CD14-positive monocyte (primary cell): ENCODE results near the gene PWP2. TPM values are rescaled to one million over a fixed set of nuclear protein-coding genes. Genes with fewer than 3 reads are reported as not detected.

ENCODE experiments used
- DNase-seq, 3 donors: peaks; one replicate each; pipeline ENCODE4 v3.0.0-alpha.2; 2011 to 2022
- H2AFZ ChIP-seq: 2 replicates; pipeline ENCODE4 v1.6.0; 2012; ENCODE audit warnings: mild to moderate bottlenecking, low read depth, low read length, inconsistent platforms; ENCODE audit not compliant: insufficient read depth, poor library complexity, severe bottlenecking
- H3K27ac ChIP-seq, 2 donors: 1 replicate in 1 of 2; 2 replicates in 1 of 2; pipeline ENCODE4 v1.5.1; 2012 to 2013; ENCODE audit warnings: low read length in 2 of 2, control low read depth in 1 of 2, inconsistent platforms in 1 of 2, low read depth in 1 of 2, mild to moderate bottlenecking in 1 of 2
- H3K27me3 ChIP-seq, 2 donors: one replicate each; pipeline versions ENCODE4 v1.6.0 to v1.6.1; 2011 to 2013; ENCODE audit warnings: low read length in 2 of 2; ENCODE audit not compliant: control insufficient read depth in 2 of 2, insufficient read depth in 2 of 2
- H3K36me3 ChIP-seq, 2 donors: replicated peaks in 1 of 2; 1 replicate in 1 of 2; 2 replicates in 1 of 2; pipeline versions ENCODE4 v1.5.1 to v1.6.1; 2012 to 2013; ENCODE audit warnings: low read length in 2 of 2, control low read depth in 1 of 2, inconsistent platforms in 1 of 2, mild to moderate bottlenecking in 1 of 2; ENCODE audit not compliant: insufficient read depth in 2 of 2, control insufficient read depth in 1 of 2
- H3K4me1 ChIP-seq, 2 donors: 1 replicate in 1 of 2; 2 replicates in 1 of 2; pipeline versions ENCODE4 v1.5.1 to v1.6.1; 2012 to 2013; ENCODE audit warnings: low read length in 2 of 2, control low read depth in 1 of 2, inconsistent platforms in 1 of 2, mild to moderate bottlenecking in 1 of 2, moderate library complexity in 1 of 2; ENCODE audit not compliant: insufficient read depth in 2 of 2, control insufficient read depth in 1 of 2
- H3K4me2 ChIP-seq: replicated peaks from 2 replicates; pipeline ENCODE3; 2012; ENCODE audit warnings: low read length, moderate library complexity, mild to moderate bottlenecking; ENCODE audit not compliant: poor library complexity, severe bottlenecking; ENCODE audit errors: extremely low read depth
- H3K4me3 ChIP-seq, 3 experiments: fragments of 200-600 bp in 1 of 3; sonication (generic) in 1 of 3; replicated peaks in 1 of 3; 1 replicate in 2 of 3; 2 replicates in 1 of 3; pipeline ENCODE4 v1.5.1; 2011 to 2013; ENCODE audit warnings: low read length in 3 of 3, mild to moderate bottlenecking in 3 of 3, control low read depth in 2 of 3, low read depth in 2 of 3, inconsistent platforms in 1 of 3, moderate library complexity in 1 of 3
- H3K79me2 ChIP-seq: 2 replicates; pipeline ENCODE4 v1.6.0; 2012; ENCODE audit warnings: mild to moderate bottlenecking, control low read depth, inconsistent platforms, low read length, moderate library complexity; ENCODE audit not compliant: insufficient read depth
- H3K9ac ChIP-seq: 2 replicates; pipeline ENCODE4 v1.6.0; 2017; ENCODE audit warnings: low read length, mild to moderate bottlenecking; ENCODE audit not compliant: insufficient read depth, poor library complexity, severe bottlenecking
- H3K9me3 ChIP-seq, 2 donors: replicated peaks in 1 of 2; 1 replicate in 1 of 2; 2 replicates in 1 of 2; pipeline versions ENCODE4 v1.5.1 to v1.6.1; 2012 to 2013; ENCODE audit warnings: low read length in 2 of 2, control low read depth in 1 of 2; ENCODE audit not compliant: control insufficient read depth in 1 of 2, insufficient read depth in 1 of 2
- H4K20me1 ChIP-seq: 2 replicates; pipeline ENCODE4 v1.6.0; 2012; ENCODE audit warnings: mild to moderate bottlenecking, low read length, control low read depth, moderate library complexity; ENCODE audit not compliant: insufficient read depth
- H3K27ac Mint-ChIP-seq, 7 donors: one replicate each; pipeline ENCODE4 v1.8.0; 2020; ENCODE audit warnings: mild to moderate bottlenecking in 7 of 7, mixed read lengths in 7 of 7, moderate library complexity in 6 of 7, inconsistent platforms in 2 of 7
- H3K27me3 Mint-ChIP-seq, 3 donors: one replicate each; pipeline ENCODE4 v1.8.0; 2021 to 2022; ENCODE audit warnings: low read depth in 3 of 3, mild to moderate bottlenecking in 3 of 3, mixed read lengths in 3 of 3, moderate library complexity in 3 of 3, inconsistent platforms in 1 of 3
- H3K36me3 Mint-ChIP-seq, 2 donors: one replicate each; pipeline ENCODE4 v1.8.0; 2020; ENCODE audit warnings: mixed read lengths in 2 of 2, inconsistent platforms in 1 of 2, mild to moderate bottlenecking in 1 of 2
- H3K4me1 Mint-ChIP-seq: one replicate; pipeline ENCODE4 v1.8.0; 2020; ENCODE audit warnings: mild to moderate bottlenecking, mixed read lengths
- H3K4me3 Mint-ChIP-seq, 2 donors: one replicate each; pipeline ENCODE4 v1.8.0; 2020; ENCODE audit warnings: mild to moderate bottlenecking in 2 of 2, mixed read lengths in 2 of 2, moderate library complexity in 1 of 2
- H3K9me3 Mint-ChIP-seq, 7 donors: one replicate each; pipeline ENCODE4 v1.8.0; 2020 to 2022; ENCODE audit warnings: mixed read lengths in 7 of 7, mild to moderate bottlenecking in 6 of 7, moderate library complexity in 6 of 7, inconsistent platforms in 2 of 7
- WGBS: methylation state at CpG from one replicate; pipeline ENCODE4 v1.1.5; 2013; ENCODE audit warnings: missing lambda C conversion rate; ENCODE audit not compliant: insufficient coverage; 5-methylcytosine and 5-hydroxymethylcytosine counted together
- intact Hi-C, 2 donors: fragments of 100-400 bp; cut with micrococcal nuclease; formaldehyde crosslinking; loops; one replicate each; pipeline versions ENCODE4 v1.15.0 to v1.15.1; 2023
- polyA plus RNA-seq, 3 donors: library from polyadenylated mRNA; depleted of rRNA in 1 of 3; unstranded in 2 of 3; stranded (reverse) in 1 of 3; fragments of 300-500 nt in 2 of 3; fragments of >200 nt in 1 of 3; fragmentation: Illumina TruSeq in 2 of 3; gene quantifications; 1 replicate in 2 of 3; 2 replicates in 1 of 3; pipeline ENCODE4 v1.2.3, GENCODE V29; 2012 to 2021
- TF ChIP-seq, protein P1 (sequence below): fragments of 200-600 bp; IDR thresholded peaks from one replicate; pipeline ENCODE4 v1.8.0; 2022; ENCODE audit warnings: antibody characterized with exemption, mild to moderate bottlenecking

PWP2 gene
- polyA plus RNA-seq, 3 donors, result 2.1 to 4.4 (median 4.4) TPM

DNA sequence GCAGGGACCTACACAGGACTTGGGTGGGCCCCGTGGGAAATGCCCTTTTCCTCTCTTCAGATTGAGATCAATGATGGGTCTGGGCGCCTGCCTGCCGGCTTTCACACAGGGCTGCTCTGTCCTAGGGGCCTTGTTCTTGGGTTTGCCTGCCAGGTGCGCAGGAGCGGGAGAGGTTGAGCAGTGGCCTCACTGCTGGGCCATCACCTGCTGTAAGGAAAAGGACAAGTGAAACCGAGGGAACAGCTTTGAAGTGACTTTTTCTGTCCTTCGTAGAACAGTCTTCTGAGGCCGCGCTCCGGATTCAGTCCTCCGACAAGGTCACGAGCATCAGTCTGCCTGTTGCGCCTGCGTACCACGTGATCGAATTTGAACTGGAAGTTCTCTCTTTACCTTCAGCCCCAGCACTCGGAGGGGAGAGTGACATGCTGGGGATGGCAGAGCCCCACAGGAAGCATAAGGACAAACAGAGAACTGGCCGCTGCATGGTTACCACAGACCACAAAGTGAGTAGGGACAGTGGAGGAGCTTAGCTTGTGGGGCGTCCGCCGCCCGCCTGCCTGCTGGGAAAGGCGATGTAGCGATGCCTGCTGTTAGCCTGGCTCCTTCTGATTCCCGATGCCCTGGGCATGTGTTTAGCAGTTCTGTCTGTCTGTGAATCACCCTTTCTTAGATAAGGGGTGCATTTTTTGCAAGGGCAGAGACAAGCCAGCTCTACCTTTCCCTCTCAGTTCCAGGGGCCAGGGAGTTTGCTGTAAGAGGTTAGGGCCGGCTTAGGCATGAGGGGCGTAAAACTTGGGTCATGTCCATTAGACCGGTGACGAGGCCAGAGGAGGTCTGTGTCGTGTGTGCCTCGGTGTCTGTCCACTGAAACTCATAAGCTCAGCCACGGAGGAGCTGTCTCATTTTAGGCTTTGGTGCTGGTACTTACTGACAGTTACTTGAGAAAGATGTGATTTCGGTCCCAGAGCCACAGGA is 19.5 kb upstream of the PWP2 start:
- H3K9me3 ChIP-seq, result no peaks in the 10 kb centered on the region
- H3K9ac ChIP-seq, result no peak overlapping the region
- Mint-ChIP-seq H3K27me3 (peaks cover 0 to 2% (median 0%) of the 10 kb centered on the region in 3 donors), H3K4me1 (peaks cover 31% of the 10 kb centered on the region), H3K4me3 (peak overlapping the region; percentile 50 to 74), H3K9me3 (no peaks in the 10 kb centered on the region), H3K27ac (peak overlapping the region; percentile 9 to 90 (median 79)), H3K36me3 (peaks cover 83 to 98% of the 10 kb centered on the region in 2 donors)
- H2AFZ ChIP-seq, result no peak overlapping the region
- no peaks in the 10 kb centered on the region for H3K27me3 ChIP-seq
- H3K27ac ChIP-seq, result peak overlapping the region; percentile 29 to 54
- peaks cover 65% of the 10 kb centered on the region for H4K20me1 ChIP-seq
- peak; percentile 39 to 69 (median 44) for DNase-seq
- H3K4me1 ChIP-seq, result peaks cover 25 to 29% of the 10 kb centered on the region in 2 donors
- TF ChIP-seq, protein P1, sequence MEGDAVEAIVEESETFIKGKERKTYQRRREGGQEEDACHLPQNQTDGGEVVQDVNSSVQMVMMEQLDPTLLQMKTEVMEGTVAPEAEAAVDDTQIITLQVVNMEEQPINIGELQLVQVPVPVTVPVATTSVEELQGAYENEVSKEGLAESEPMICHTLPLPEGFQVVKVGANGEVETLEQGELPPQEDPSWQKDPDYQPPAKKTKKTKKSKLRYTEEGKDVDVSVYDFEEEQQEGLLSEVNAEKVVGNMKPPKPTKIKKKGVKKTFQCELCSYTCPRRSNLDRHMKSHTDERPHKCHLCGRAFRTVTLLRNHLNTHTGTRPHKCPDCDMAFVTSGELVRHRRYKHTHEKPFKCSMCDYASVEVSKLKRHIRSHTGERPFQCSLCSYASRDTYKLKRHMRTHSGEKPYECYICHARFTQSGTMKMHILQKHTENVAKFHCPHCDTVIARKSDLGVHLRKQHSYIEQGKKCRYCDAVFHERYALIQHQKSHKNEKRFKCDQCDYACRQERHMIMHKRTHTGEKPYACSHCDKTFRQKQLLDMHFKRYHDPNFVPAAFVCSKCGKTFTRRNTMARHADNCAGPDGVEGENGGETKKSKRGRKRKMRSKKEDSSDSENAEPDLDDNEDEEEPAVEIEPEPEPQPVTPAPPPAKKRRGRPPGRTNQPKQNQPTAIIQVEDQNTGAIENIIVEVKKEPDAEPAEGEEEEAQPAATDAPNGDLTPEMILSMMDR, result no peak
- H3K4me3 ChIP-seq, result no peak overlapping the region
- no peak overlapping the region for H3K4me2 ChIP-seq
- H3K36me3 ChIP-seq, result peaks cover 75 to 90% of the 10 kb centered on the region in 2 donors
- H3K79me2 ChIP-seq, result peaks cover 5% of the 10 kb centered on the region
- intact Hi-C loops, result no loop called here
- WGBS, result 53% methylated on average over 21 of the region's 33 CpGs

DNA sequence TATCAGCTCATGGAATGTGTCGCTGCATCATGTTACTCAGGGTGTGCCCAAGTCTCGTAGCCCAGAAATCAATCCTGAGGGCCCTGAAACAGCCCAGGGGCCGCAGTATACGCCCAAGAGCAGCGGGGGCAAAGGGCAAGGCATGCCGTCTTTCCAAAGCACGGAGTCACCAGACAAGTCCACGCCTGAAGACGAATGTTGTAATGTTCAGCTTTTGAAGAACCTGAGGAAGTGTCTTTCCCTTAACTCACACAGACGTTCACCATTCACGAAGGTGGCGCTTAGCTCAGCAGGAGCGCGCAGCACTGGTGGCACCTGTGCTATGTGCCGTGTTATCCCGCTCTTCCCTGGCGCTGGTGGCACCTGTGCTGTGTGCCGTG is 18.8 kb upstream of the PWP2 start:
- H3K79me2 ChIP-seq, result peaks cover 3% of the 10 kb centered on the region
- H3K4me1 Mint-ChIP-seq, result peaks cover 31% of the 10 kb centered on the region
- no peak overlapping the region for H3K4me3 Mint-ChIP-seq
- no peaks in the 10 kb centered on the region for H3K27me3 ChIP-seq
- H3K9me3 Mint-ChIP-seq, result no peaks in the 10 kb centered on the region
- H3K27me3 Mint-ChIP-seq, result peaks cover 0 to 2% (median 0%) of the 10 kb centered on the region in 3 donors
- no peak overlapping the region for H3K4me3 ChIP-seq
- peak overlapping the region in 1 of 2 donors; percentile 3 for H3K27ac ChIP-seq
- H3K9ac ChIP-seq, result no peak overlapping the region
- no peaks in the 10 kb centered on the region for H3K9me3 ChIP-seq
- H2AFZ ChIP-seq, result no peak overlapping the region
- peaks cover 71 to 90% of the 10 kb centered on the region in 2 donors for H3K36me3 ChIP-seq
- H3K36me3 Mint-ChIP-seq, result peaks cover 80 to 98% of the 10 kb centered on the region in 2 donors
- intact Hi-C loops, result no loop called here
- no peak for DNase-seq
- H4K20me1 ChIP-seq, result peaks cover 60% of the 10 kb centered on the region
- 83% methylated on average over 18 of the region's 18 CpGs for WGBS
- H3K4me2 ChIP-seq, result no peak overlapping the region
- H3K4me1 ChIP-seq, result peaks cover 25 to 29% of the 10 kb centered on the region in 2 donors
- TF ChIP-seq, protein P1, result no peak
- H3K27ac Mint-ChIP-seq, result peak overlapping the region in 4 of 7 donors; percentile 18 to 81 (median 56)
